HepG2 (cell line): ENCODE results near the gene RGS19. TPM values are rescaled to one million over a fixed set of nuclear protein-coding genes. Genes with fewer than 3 reads are reported as not detected.

Experiments
- CBX2 ChIP-seq, 2 experiments: fragments of 200-600 bp in 1 of 2; sonication (generic); formaldehyde crosslinking in 1 of 2; IDR thresholded peaks; 2 replicates each; pipeline versions ENCODE4 v1.7.0 to v1.8.1; 2018 to 2022; ENCODE audit warnings: low read depth in 2 of 2, low read length in 1 of 2, mild to moderate bottlenecking in 1 of 2, missing genetic modification reagents in 1 of 2
- CCDC6 ChIP-seq: sonication (generic); formaldehyde crosslinking; IDR thresholded peaks from 2 replicates; pipeline ENCODE4 v1.8.1; 2022; ENCODE audit warnings: mild to moderate bottlenecking, missing genetic modification reagents, moderate library complexity
- DNMT1 ChIP-seq: sonication (generic); formaldehyde crosslinking; IDR thresholded peaks from 2 replicates; pipeline ENCODE4 v1.5.1; 2020; ENCODE audit warnings: mild to moderate bottlenecking, missing genetic modification reagents
- FOXC1 ChIP-seq: sonication (generic); formaldehyde crosslinking; IDR thresholded peaks from 2 replicates; pipeline ENCODE4 v1.8.0; 2022; ENCODE audit warnings: mild to moderate bottlenecking, missing genetic modification reagents, borderline replicate concordance
- HMG20A ChIP-seq: IDR thresholded peaks from 2 replicates; pipeline ENCODE4 v1.6.1; 2016; ENCODE audit warnings: borderline replicate concordance
- MYC ChIP-seq: sonication (generic); formaldehyde crosslinking; IDR thresholded peaks from 2 replicates; pipeline ENCODE4 v1.9.0; 2021; ENCODE audit warnings: missing genetic modification reagents, borderline replicate concordance
- MYNN ChIP-seq: sonication (generic); formaldehyde crosslinking; IDR thresholded peaks from 2 replicates; pipeline ENCODE4 v1.4.0; 2020; ENCODE audit warnings: mild to moderate bottlenecking, low read depth, missing genetic modification reagents
- NFATC3 ChIP-seq: sonication (generic); formaldehyde crosslinking; IDR thresholded peaks from 2 replicates; pipeline ENCODE4 v1.5.1; 2020; ENCODE audit warnings: mild to moderate bottlenecking, missing genetic modification reagents
- RBFOX2 ChIP-seq: fragments of 200-400 bp; formaldehyde crosslinking; IDR thresholded peaks from 2 replicates; pipeline ENCODE4 v1.6.1; 2017; ENCODE audit warnings: low read depth, mild to moderate bottlenecking, low read length
- SAFB2 ChIP-seq: sonication (generic); formaldehyde crosslinking; IDR thresholded peaks from 2 replicates; pipeline ENCODE4 v1.5.1; 2020; ENCODE audit warnings: missing genetic modification reagents, low read depth, mild to moderate bottlenecking, borderline replicate concordance
- SMAD9 ChIP-seq: sonication (generic); formaldehyde crosslinking; IDR thresholded peaks from 2 replicates; pipeline ENCODE4 v1.5.1; 2020; ENCODE audit warnings: mild to moderate bottlenecking, missing genetic modification reagents
- SMC3 ChIP-seq: IDR thresholded peaks from 2 replicates; pipeline ENCODE4 v1.6.1; 2011; ENCODE audit warnings: low read length, improper control_type of control experiment
- SMYD3 ChIP-seq: sonication (generic); formaldehyde crosslinking; IDR thresholded peaks from 2 replicates; pipeline ENCODE4 v1.8.1; 2023; ENCODE audit warnings: mild to moderate bottlenecking, missing genetic modification reagents
- SRY ChIP-seq: sonication (generic); formaldehyde crosslinking; IDR thresholded peaks from 2 replicates; pipeline ENCODE4 v1.8.0; 2022; ENCODE audit warnings: mild to moderate bottlenecking, missing genetic modification reagents
- ZFP1 ChIP-seq: IDR thresholded peaks from 2 replicates; pipeline ENCODE4 v1.6.1; 2016
- ZNF136 ChIP-seq: sonication (generic); formaldehyde crosslinking; IDR thresholded peaks from 2 replicates; pipeline ENCODE4 v1.8.1; 2022; ENCODE audit warnings: low read depth, mild to moderate bottlenecking, moderate library complexity, missing genetic modification reagents
- ZNF3 ChIP-seq: IDR thresholded peaks from 2 replicates; pipeline ENCODE4 v1.7.0; 2017; ENCODE audit warnings: inconsistent platforms
- ZNF564 ChIP-seq: sonication (generic); formaldehyde crosslinking; IDR thresholded peaks from 2 replicates; pipeline ENCODE4 v1.8.1; 2023; ENCODE audit warnings: mild to moderate bottlenecking, missing genetic modification reagents
- ZNF572 ChIP-seq: sonication (generic); formaldehyde crosslinking; IDR thresholded peaks from 2 replicates; pipeline ENCODE4 v1.5.1; 2020; ENCODE audit warnings: mild to moderate bottlenecking, missing genetic modification reagents
- polyA plus RNA-seq, 8 experiments: library from polyadenylated mRNA; depleted of rRNA in 3 of 8; stranded (reverse) in 7 of 8; unstranded in 1 of 8; fragments of >200 nt; fragmentation: Illumina TruSeq in 4 of 8; extraction: Trizol in 4 of 8; gene quantifications; 2 replicates each; pipeline versions ENCODE4 v1.2.1 to v1.2.3, GENCODE V29; 2011 to 2016; ENCODE audit warnings: low read depth in 4 of 8, missing spikeins in 1 of 8, mixed read lengths in 1 of 8; ENCODE audit not compliant: insufficient read depth in 1 of 8
- total RNA-seq, 5 experiments: library from RNA; depleted of rRNA; stranded (reverse); fragments of >200 nt; fragmentation: Illumina TruSeq; extraction: Trizol; gene quantifications; 2 replicates each; pipeline ENCODE4 v1.2.3, GENCODE V29; 2016; ENCODE audit warnings: low read depth in 1 of 5
- TF ChIP-seq, protein P1 (sequence below): sonication (generic); formaldehyde crosslinking; IDR thresholded peaks from 2 replicates; pipeline ENCODE4 v1.5.1; 2020; ENCODE audit warnings: missing genetic modification reagents, mild to moderate bottlenecking, borderline replicate concordance
- TF ChIP-seq, protein P2 (sequence below): fragments of 450-650 bp; IDR thresholded peaks from 2 replicates; pipeline ENCODE4 v1.6.1; 2016
- TF ChIP-seq, protein P3 (sequence below): sonication (generic); formaldehyde crosslinking; IDR thresholded peaks from 2 replicates; pipeline ENCODE4 v1.4.0; 2020; ENCODE audit warnings: missing genetic modification reagents
- TF ChIP-seq, protein P4 (sequence below): sonication (generic); formaldehyde crosslinking; IDR thresholded peaks from 2 replicates; pipeline ENCODE4 v1.5.0; 2020; ENCODE audit warnings: mild to moderate bottlenecking, low read depth, missing genetic modification reagents, borderline replicate concordance

RGS19 gene
- total and polyA plus RNA-seq, 2 of the 13 experiments (the other 11 are each of a cell fraction or from before 2014, with no cell fraction given) = 10.7 to 11.9 TPM

DNA sequence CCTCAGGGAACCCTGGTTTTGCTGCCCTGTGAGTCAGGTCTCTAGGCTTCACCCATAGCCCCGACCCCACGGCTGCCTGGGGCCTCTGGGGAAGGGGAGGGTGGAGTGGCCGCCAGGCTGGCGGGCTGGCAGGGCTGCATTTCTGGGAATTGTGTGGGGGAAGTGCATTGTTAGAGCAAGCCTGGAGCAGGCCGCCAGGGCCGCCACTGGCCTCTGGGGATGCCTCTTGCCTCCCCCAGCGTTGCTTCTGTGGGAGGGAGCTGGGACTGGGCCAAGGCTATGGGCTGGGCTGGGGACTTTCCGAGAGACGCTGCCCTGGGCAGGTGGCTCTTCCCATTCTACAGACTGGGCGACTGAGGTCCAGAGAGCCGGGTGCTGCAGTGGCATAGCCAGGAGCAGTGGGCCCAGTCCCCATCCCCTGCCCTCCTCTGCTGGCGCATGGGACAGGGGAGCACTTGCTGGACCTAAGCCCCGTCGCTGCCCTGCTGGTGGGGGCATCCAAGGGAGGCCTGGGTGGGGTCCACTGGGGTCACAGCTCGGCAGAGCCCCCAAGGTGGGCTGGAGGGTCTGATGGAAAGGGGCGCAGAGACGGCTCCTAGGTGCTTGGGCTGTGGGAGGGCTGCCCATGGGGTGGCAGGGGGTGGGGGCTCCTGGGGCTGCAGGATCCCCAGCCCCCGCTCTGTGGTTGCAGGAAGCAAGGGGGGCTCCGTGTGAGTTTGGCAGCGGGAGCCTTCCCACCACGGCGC lies 23.3 kb downstream of the RGS19 start (continued):
- TF ChIP-seq CBX2 (IDR thresholded peaks at IDR 0.05; ENCODE audit: low read depth, low read length) (no peak), CBX2 (CRISPR knock-in tag; IDR thresholded peaks at IDR 0.05; ENCODE audit: low read depth) (0 out of 2 replicates have a peak, but pooled peaks have one; percentile 28), ZNF3 (peak; percentile 68), SAFB2 (CRISPR knock-in tag) (0 out of 2 replicates have a peak, but pooled peaks have one; percentile 8), NFATC3 (CRISPR knock-in tag) (peak; percentile 92; the same call in 1 of the 2 replicates), DNMT1 (CRISPR knock-in tag) (no peak), SRY (CRISPR knock-in tag) (no peak; the same call in 1 of the 2 replicates), SMC3 (no peak), FOXC1 (CRISPR knock-in tag) (peak; percentile 32; the same call in 1 of the 2 replicates), ZNF136 (CRISPR knock-in tag) (no peak), MYNN (CRISPR knock-in tag) (no peak), CCDC6 (CRISPR knock-in tag) (0 out of 2 replicates have a peak, but pooled peaks have one; percentile 42), HMG20A (CRISPR knock-in tag) (peak; percentile 53; the same call in 1 of the 2 replicates), ZFP1 (CRISPR knock-in tag) (peak; percentile 19), ZNF564 (CRISPR knock-in tag) (no peak; the same call in 1 of the 2 replicates), SMYD3 (no peak), RBFOX2 (peak; percentile 71), MYC (CRISPR knock-in tag) (0 out of 2 replicates have a peak, but pooled peaks have one; percentile 12), ZNF572 (CRISPR knock-in tag) (no peak), SMAD9 (peak; percentile 28; the same call in 1 of the 2 replicates)
- TF ChIP-seq, protein P1, sequence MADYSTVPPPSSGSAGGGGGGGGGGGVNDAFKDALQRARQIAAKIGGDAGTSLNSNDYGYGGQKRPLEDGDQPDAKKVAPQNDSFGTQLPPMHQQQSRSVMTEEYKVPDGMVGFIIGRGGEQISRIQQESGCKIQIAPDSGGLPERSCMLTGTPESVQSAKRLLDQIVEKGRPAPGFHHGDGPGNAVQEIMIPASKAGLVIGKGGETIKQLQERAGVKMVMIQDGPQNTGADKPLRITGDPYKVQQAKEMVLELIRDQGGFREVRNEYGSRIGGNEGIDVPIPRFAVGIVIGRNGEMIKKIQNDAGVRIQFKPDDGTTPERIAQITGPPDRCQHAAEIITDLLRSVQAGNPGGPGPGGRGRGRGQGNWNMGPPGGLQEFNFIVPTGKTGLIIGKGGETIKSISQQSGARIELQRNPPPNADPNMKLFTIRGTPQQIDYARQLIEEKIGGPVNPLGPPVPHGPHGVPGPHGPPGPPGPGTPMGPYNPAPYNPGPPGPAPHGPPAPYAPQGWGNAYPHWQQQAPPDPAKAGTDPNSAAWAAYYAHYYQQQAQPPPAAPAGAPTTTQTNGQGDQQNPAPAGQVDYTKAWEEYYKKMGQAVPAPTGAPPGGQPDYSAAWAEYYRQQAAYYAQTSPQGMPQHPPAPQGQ (CRISPR knock-in tag) = 0 out of 2 replicates have a peak, but pooled peaks have one; percentile 27
- TF ChIP-seq, protein P2, sequence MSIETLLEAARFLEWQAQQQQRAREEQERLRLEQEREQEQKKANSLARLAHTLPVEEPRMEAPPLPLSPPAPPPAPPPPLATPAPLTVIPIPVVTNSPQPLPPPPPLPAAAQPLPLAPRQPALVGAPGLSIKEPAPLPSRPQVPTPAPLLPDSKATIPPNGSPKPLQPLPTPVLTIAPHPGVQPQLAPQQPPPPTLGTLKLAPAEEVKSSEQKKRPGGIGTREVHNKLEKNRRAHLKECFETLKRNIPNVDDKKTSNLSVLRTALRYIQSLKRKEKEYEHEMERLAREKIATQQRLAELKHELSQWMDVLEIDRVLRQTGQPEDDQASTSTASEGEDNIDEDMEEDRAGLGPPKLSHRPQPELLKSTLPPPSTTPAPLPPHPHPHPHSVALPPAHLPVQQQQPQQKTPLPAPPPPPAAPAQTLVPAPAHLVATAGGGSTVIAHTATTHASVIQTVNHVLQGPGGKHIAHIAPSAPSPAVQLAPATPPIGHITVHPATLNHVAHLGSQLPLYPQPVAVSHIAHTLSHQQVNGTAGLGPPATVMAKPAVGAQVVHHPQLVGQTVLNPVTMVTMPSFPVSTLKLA = no peak
- TF ChIP-seq, protein P3, sequence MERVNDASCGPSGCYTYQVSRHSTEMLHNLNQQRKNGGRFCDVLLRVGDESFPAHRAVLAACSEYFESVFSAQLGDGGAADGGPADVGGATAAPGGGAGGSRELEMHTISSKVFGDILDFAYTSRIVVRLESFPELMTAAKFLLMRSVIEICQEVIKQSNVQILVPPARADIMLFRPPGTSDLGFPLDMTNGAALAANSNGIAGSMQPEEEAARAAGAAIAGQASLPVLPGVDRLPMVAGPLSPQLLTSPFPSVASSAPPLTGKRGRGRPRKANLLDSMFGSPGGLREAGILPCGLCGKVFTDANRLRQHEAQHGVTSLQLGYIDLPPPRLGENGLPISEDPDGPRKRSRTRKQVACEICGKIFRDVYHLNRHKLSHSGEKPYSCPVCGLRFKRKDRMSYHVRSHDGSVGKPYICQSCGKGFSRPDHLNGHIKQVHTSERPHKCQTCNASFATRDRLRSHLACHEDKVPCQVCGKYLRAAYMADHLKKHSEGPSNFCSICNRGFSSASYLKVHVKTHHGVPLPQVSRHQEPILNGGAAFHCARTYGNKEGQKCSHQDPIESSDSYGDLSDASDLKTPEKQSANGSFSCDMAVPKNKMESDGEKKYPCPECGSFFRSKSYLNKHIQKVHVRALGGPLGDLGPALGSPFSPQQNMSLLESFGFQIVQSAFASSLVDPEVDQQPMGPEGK (CRISPR knock-in tag) = peak; percentile 96
- TF ChIP-seq, protein P4, sequence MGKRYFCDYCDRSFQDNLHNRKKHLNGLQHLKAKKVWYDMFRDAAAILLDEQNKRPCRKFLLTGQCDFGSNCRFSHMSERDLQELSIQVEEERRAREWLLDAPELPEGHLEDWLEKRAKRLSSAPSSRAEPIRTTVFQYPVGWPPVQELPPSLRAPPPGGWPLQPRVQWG (CRISPR knock-in tag) = no peak
